DND-41 (cell line): Measurements from ENCODE around the gene RPS26.

Experiments used
- CTCF ChIP-seq: IDR thresholded peaks from 2 replicates; pipeline ENCODE4 v1.5.1; 2012; ENCODE audit warnings: borderline replicate concordance, low read length, moderate library complexity, mild to moderate bottlenecking; ENCODE audit not compliant: poor library complexity, severe bottlenecking; ENCODE audit errors: extremely low read depth
- EZH2 ChIP-seq: IDR thresholded peaks from 3 replicates; pipeline ENCODE4 v1.6.1; 2012; ENCODE audit warnings: borderline replicate concordance, low read depth, mild to moderate bottlenecking, moderate library complexity, low read length, inconsistent platforms; ENCODE audit not compliant: severe bottlenecking

DNA sequence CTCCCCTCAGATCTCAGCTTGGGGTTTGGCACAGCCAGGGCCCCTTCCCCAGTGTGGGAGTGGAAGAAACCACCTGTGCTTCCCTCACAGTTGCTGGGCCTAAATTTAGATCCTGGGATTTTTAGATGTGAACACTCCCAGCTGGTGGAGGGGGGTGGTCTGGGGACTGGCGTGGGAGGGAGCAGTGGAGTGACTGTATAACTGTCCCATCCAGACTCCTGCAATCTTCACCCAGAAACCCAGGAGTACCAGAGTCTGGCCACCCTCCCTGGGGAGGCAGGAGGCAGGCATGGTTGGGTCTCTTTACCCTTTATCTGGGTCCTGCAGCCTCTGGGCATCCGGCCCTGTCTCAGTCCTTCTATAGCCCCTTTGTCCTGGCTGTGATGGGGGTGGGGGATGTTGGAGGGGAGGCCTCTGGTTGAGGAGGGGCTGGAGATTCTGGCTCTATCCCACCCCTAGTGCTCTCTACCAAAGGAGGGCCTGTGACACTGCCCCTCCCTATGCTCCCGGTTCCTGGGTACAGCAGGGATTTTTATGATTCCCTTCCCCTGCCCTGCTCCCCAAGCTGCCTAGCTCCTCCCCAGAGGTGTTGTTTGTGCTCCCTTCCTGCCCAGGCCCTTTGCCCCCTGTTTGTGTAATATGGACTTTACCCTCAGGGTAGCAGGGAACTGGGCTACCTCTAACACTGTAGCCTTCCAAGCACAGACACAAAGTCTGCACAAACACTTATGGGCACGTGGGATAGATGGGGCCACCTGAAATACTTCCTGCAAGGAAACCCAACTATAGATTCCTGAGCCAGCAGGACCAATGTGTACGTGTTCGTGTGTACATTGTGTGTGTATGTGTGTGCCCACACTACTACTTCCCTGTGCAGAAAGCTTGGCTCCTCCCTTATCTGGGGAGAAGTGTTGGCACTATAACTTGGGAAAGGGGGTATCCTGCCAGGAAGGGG is 40.0 kb downstream of the RPS26 start:
- TF ChIP-seq EZH2 (no peak), CTCF (no peak)
